Measurements from ENCODE around the gene GPR68. TPM values are rescaled to one million over a fixed set of nuclear protein-coding genes. Genes with fewer than 3 reads are reported as not detected.
"Not testable (repeated sequence)": the region's sequence is repeated elsewhere in the genome, so short reads cannot be mapped to it uniquely, and the experiment has no call there.

Gene GPR68
- total and polyA plus RNA-seq, 2 experiments from 2014 or later = 0.19 to 0.35 TPM

- not testable (repeated sequence) for H3K79me2 ChIP-seq (replicated peaks; ENCODE audit: insufficient read depth); H3K4me3 ChIP-seq; H3K4me3 Mint-ChIP-seq; H3K9me3 Mint-ChIP-seq; H3K27ac Mint-ChIP-seq; H3F3A ChIP-seq (replicated peaks; ENCODE audit: low read depth); H3K4me1 Mint-ChIP-seq; H3K4me1 ChIP-seq (ENCODE audit: insufficient read depth); H2AFZ ChIP-seq; ATAC-seq; H3K27ac ChIP-seq (ENCODE audit: low read depth); H3K27me3 ChIP-seq (ENCODE audit: insufficient read depth); H3K9me2 ChIP-seq (ENCODE audit: insufficient read depth); H4K20me1 ChIP-seq (replicated peaks; ENCODE audit: insufficient read depth); H3K4me2 ChIP-seq; DNase-seq (ENCODE audit: low spot score); H3K27me3 Mint-ChIP-seq (ENCODE audit: insufficient read depth, low read depth, poor library complexity)
- peaks cover 10% of the 10 kb centered on the region; the same call in 1 of the 2 replicates for H3K36me3 ChIP-seq (ENCODE audit: insufficient read depth)
- H3K36me3 Mint-ChIP-seq (ENCODE audit: low read depth) = peaks cover 21% of the 10 kb centered on the region; the same call in 2 of the 3 replicates
Observed at GRCh38 chr14:91200802-91201201, 43.7 kb downstream of the GPR68 start.

GRCh38 chr14:91197631-91198030 is 46.9 kb downstream of the GPR68 start:
- no peaks in the 10 kb centered on the region for H3K79me2 ChIP-seq (replicated peaks; ENCODE audit: insufficient read depth)
- TF ChIP-seq CREB1 (CRISPR knock-in tag; IDR thresholded peaks at IDR 0.05; ENCODE audit: low read depth) (no peak), STAT1 (IDR thresholded peaks at IDR 0.05; ENCODE audit: unreplicated experiment) (no peak), ZNF462 (CRISPR knock-in tag; IDR thresholded peaks at IDR 0.05) (no peak), JUNB (IDR thresholded peaks at IDR 0.05; ENCODE audit: unreplicated experiment) (no peak), EZH2phosphoT487 (IDR thresholded peaks at IDR 0.05; ENCODE audit: unreplicated experiment) (no peak), CTCF (conservative IDR thresholded peaks at IDR 0.05; ENCODE audit: low read depth in 2 of 2) (no peak), NANOG (IDR thresholded peaks at IDR 0.05; ENCODE audit: borderline replicate concordance) (no peak), EZH2 (IDR thresholded peaks at IDR 0.05; ENCODE audit: low read depth, unreplicated experiment) (no peak)
- TF ChIP-seq, protein P1, sequence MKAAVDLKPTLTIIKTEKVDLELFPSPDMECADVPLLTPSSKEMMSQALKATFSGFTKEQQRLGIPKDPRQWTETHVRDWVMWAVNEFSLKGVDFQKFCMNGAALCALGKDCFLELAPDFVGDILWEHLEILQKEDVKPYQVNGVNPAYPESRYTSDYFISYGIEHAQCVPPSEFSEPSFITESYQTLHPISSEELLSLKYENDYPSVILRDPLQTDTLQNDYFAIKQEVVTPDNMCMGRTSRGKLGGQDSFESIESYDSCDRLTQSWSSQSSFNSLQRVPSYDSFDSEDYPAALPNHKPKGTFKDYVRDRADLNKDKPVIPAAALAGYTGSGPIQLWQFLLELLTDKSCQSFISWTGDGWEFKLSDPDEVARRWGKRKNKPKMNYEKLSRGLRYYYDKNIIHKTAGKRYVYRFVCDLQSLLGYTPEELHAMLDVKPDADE (IDR thresholded peaks at IDR 0.05) = no peak
- TF ChIP-seq, protein P2, sequence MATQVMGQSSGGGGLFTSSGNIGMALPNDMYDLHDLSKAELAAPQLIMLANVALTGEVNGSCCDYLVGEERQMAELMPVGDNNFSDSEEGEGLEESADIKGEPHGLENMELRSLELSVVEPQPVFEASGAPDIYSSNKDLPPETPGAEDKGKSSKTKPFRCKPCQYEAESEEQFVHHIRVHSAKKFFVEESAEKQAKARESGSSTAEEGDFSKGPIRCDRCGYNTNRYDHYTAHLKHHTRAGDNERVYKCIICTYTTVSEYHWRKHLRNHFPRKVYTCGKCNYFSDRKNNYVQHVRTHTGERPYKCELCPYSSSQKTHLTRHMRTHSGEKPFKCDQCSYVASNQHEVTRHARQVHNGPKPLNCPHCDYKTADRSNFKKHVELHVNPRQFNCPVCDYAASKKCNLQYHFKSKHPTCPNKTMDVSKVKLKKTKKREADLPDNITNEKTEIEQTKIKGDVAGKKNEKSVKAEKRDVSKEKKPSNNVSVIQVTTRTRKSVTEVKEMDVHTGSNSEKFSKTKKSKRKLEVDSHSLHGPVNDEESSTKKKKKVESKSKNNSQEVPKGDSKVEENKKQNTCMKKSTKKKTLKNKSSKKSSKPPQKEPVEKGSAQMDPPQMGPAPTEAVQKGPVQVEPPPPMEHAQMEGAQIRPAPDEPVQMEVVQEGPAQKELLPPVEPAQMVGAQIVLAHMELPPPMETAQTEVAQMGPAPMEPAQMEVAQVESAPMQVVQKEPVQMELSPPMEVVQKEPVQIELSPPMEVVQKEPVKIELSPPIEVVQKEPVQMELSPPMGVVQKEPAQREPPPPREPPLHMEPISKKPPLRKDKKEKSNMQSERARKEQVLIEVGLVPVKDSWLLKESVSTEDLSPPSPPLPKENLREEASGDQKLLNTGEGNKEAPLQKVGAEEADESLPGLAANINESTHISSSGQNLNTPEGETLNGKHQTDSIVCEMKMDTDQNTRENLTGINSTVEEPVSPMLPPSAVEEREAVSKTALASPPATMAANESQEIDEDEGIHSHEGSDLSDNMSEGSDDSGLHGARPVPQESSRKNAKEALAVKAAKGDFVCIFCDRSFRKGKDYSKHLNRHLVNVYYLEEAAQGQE (IDR thresholded peaks at IDR 0.05; ENCODE audit: unreplicated experiment) = no peak
- no peak overlapping the region for H2AFZ ChIP-seq
- ATAC-seq (no peak), DNase-seq (ENCODE audit: low spot score) (no peak)
- H3K4me1 Mint-ChIP-seq = no peaks in the 10 kb centered on the region
- H3K9me2 ChIP-seq (ENCODE audit: insufficient read depth) = no peaks in the 10 kb centered on the region
- peaks cover 16% of the 10 kb centered on the region; the same call in 2 of the 3 replicates for H3K36me3 Mint-ChIP-seq (ENCODE audit: low read depth)
- H3K9me3 Mint-ChIP-seq = no peaks in the 10 kb centered on the region
- H3K27ac Mint-ChIP-seq = no peak overlapping the region
- no peak overlapping the region for H3K4me2 ChIP-seq
- H3K4me3 Mint-ChIP-seq = no peak overlapping the region
- peaks cover 10% of the 10 kb centered on the region; the same call in 1 of the 2 replicates for H3K36me3 ChIP-seq (ENCODE audit: insufficient read depth)
- no peak overlapping the region for H3K27ac ChIP-seq (ENCODE audit: low read depth)
- H3K4me3 ChIP-seq = no peak overlapping the region
- no peaks in the 10 kb centered on the region for H4K20me1 ChIP-seq (replicated peaks; ENCODE audit: insufficient read depth)
- no peaks in the 10 kb centered on the region for H3F3A ChIP-seq (replicated peaks; ENCODE audit: low read depth)
- peaks cover 6% of the 10 kb centered on the region for H3K27me3 Mint-ChIP-seq (ENCODE audit: insufficient read depth, low read depth, poor library complexity)
- H3K27me3 ChIP-seq (ENCODE audit: insufficient read depth) = no peaks in the 10 kb centered on the region
- H3K4me1 ChIP-seq (ENCODE audit: insufficient read depth) = no peaks in the 10 kb centered on the region

All from GM23338 (cell line).